ENCODE results near the gene MPZL2. TPM values are rescaled to one million over a fixed set of nuclear protein-coding genes. Genes with fewer than 3 reads are reported as not detected.

MPZL2 gene
- total and polyA plus RNA-seq, 2 of the 8 experiments (the other 6 are each of a cell fraction or from before 2014, with no cell fraction given), result 2.4 to 3.2 TPM

GRCh38 chr11:118301600-118302195, 37.6 kb upstream of the MPZL2 start (continued):
- TF ChIP-seq, protein P1, sequence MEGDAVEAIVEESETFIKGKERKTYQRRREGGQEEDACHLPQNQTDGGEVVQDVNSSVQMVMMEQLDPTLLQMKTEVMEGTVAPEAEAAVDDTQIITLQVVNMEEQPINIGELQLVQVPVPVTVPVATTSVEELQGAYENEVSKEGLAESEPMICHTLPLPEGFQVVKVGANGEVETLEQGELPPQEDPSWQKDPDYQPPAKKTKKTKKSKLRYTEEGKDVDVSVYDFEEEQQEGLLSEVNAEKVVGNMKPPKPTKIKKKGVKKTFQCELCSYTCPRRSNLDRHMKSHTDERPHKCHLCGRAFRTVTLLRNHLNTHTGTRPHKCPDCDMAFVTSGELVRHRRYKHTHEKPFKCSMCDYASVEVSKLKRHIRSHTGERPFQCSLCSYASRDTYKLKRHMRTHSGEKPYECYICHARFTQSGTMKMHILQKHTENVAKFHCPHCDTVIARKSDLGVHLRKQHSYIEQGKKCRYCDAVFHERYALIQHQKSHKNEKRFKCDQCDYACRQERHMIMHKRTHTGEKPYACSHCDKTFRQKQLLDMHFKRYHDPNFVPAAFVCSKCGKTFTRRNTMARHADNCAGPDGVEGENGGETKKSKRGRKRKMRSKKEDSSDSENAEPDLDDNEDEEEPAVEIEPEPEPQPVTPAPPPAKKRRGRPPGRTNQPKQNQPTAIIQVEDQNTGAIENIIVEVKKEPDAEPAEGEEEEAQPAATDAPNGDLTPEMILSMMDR (IDR thresholded peaks at IDR 0.05; ENCODE audit: control extremely low read depth in 1 of 3, insufficient read depth in 1 of 3, low read depth in 1 of 3, low read length in 3 of 3), result no peak
- TF ChIP-seq JUN (IDR thresholded peaks at IDR 0.05; ENCODE audit: low read depth, low read length) (no peak), GABPA (IDR thresholded peaks at IDR 0.05; ENCODE audit: borderline replicate concordance, insufficient read depth, low read length) (no peak), KDM4A (IDR thresholded peaks at IDR 0.05; ENCODE audit: low read depth, low read length, severe bottlenecking) (no peak), HDAC2 (IDR thresholded peaks at IDR 0.05; ENCODE audit: borderline replicate concordance in 1 of 2, low read depth in 2 of 2, low read length in 2 of 2) (no peak), MAFK (IDR thresholded peaks at IDR 0.05; ENCODE audit: low read depth, low read length) (no peak)

All from H1 (cell line).